Thymus (tissue), 11 donors: ENCODE results near the gene CD53. TPM values are rescaled to one million over a fixed set of nuclear protein-coding genes. Genes with fewer than 3 reads are reported as not detected.
"Not testable (repeated sequence)": the region's sequence is repeated elsewhere in the genome, so short reads cannot be mapped to it uniquely, and the experiment has no call there.

Experiments
- DNase-seq, 9 donors: peaks; one replicate each; pipeline ENCODE4 v3.0.0-alpha.2; 2013; ENCODE audit warnings: low spot score in 9 of 9, low read depth in 6 of 9, missing footprints in 1 of 9
- H3K27ac ChIP-seq, 2 donors: one replicate each; pipeline ENCODE4 v1.5.1; 2013; ENCODE audit warnings: control low read depth in 1 of 2, low read depth in 1 of 2, low read length in 1 of 2, mild to moderate bottlenecking in 1 of 2, moderate library complexity in 1 of 2
- H3K27me3 ChIP-seq, 2 donors: one replicate each; pipeline ENCODE4 v1.5.1; 2013; ENCODE audit warnings: low read length in 1 of 2; ENCODE audit not compliant: control insufficient read depth in 2 of 2, insufficient read depth in 1 of 2
- H3K36me3 ChIP-seq, 2 donors: one replicate each; pipeline ENCODE4 v1.5.1; 2013; ENCODE audit warnings: low read length in 1 of 2, mild to moderate bottlenecking in 1 of 2, moderate library complexity in 1 of 2; ENCODE audit not compliant: control insufficient read depth in 2 of 2, insufficient read depth in 2 of 2
- H3K4me1 ChIP-seq, 2 donors: one replicate each; pipeline ENCODE4 v1.5.1; 2013; ENCODE audit warnings: low read length in 2 of 2; ENCODE audit not compliant: control insufficient read depth in 2 of 2, insufficient read depth in 2 of 2
- H3K4me3 ChIP-seq, 2 donors: one replicate each; pipeline ENCODE4 v1.5.1; 2013; ENCODE audit warnings: low read length in 2 of 2, control low read depth in 1 of 2, mild to moderate bottlenecking in 1 of 2
- H3K9me3 ChIP-seq, 2 donors: one replicate each; pipeline ENCODE4 v1.5.1; 2013; ENCODE audit warnings: low read length in 1 of 2, mild to moderate bottlenecking in 1 of 2; ENCODE audit not compliant: control insufficient read depth in 2 of 2, insufficient read depth in 1 of 2
- WGBS: extraction: QIAGEN DNeasy Blood & Tissue Kit; methylation state at CpG from one replicate; pipeline ENCODE4 v1.1.7; 2013; 5-methylcytosine and 5-hydroxymethylcytosine counted together
- polyA plus RNA-seq: library from polyadenylated mRNA; stranded (reverse); fragments of 200-250 nt; gene quantifications from one replicate; pipeline ENCODE4 v1.2.3, GENCODE V29; 2013
- total RNA-seq: library from RNA; stranded (reverse); fragments of 120-200 nt; gene quantifications from one replicate; pipeline ENCODE4 v1.2.4, GENCODE V29; 2013
- donor health status: healthy.

Gene CD53
- total and polyA plus RNA-seq, 2 donors = 166 to 262 TPM

- Histone ChIP-seq H3K27me3 (no peaks in the 10 kb centered on the region), H3K36me3 (no peaks in the 10 kb centered on the region), H3K4me3 (no peak overlapping the region), H3K4me1 (no peaks in the 10 kb centered on the region), H3K9me3 (no peaks in the 10 kb centered on the region), H3K27ac (no peak overlapping the region)
- WGBS = 73% methylated on average over 3 of the region's 3 CpGs
- no peak for DNase-seq
These were observed 19.8 kb upstream of the CD53 start for GRCh38 chr1:110853135-110853534.

GRCh38 chr1:110856410-110856809 lies 16.5 kb upstream of the CD53 start:
- no peaks in the 10 kb centered on the region for H3K36me3 ChIP-seq
- H3K9me3 ChIP-seq = no peaks in the 10 kb centered on the region
- no peaks in the 10 kb centered on the region for H3K4me1 ChIP-seq
- WGBS = 98% methylated on average over 2 of the region's 2 CpGs
- H3K4me3 ChIP-seq = no peak overlapping the region
- no peak overlapping the region for H3K27ac ChIP-seq
- no peaks in the 10 kb centered on the region for H3K27me3 ChIP-seq
- no peak for DNase-seq

GRCh38 chr1:110857964-110858948 lies 14.7 kb upstream of the CD53 start:
- 86% methylated on average over 7 of the region's 7 CpGs for WGBS
- no peaks in the 10 kb centered on the region for H3K27me3 ChIP-seq
- H3K36me3 ChIP-seq = no peaks in the 10 kb centered on the region
- no peak overlapping the region for H3K4me3 ChIP-seq
- H3K27ac ChIP-seq = no peak overlapping the region
- no peak for DNase-seq
- no peaks in the 10 kb centered on the region for H3K4me1 ChIP-seq
- H3K9me3 ChIP-seq = no peaks in the 10 kb centered on the region

- DNase-seq = no peak
- Histone ChIP-seq H3K36me3 (no peaks in the 10 kb centered on the region), H3K27me3 (no peaks in the 10 kb centered on the region), H3K27ac (no peak overlapping the region), H3K4me3 (no peak overlapping the region), H3K4me1 (no peaks in the 10 kb centered on the region), H3K9me3 (no peaks in the 10 kb centered on the region)
- WGBS = 92% methylated on average over 2 of the region's 2 CpGs
These were observed 13.9 kb upstream of the CD53 start for GRCh38 chr1:110859062-110859461.

GRCh38 chr1:110860174-110860573 lies 12.8 kb upstream of the CD53 start:
- no peak for DNase-seq
- 94% methylated on average over 2 of the region's 2 CpGs for WGBS
- Histone ChIP-seq H3K4me1 (no peaks in the 10 kb centered on the region), H3K9me3 (peaks cover 0 to 3% of the 10 kb centered on the region in 2 donors), H3K4me3 (no peak overlapping the region), H3K27ac (no peak overlapping the region), H3K27me3 (no peaks in the 10 kb centered on the region), H3K36me3 (no peaks in the 10 kb centered on the region)

GRCh38 chr1:110860620-110861019 lies 12.3 kb upstream of the CD53 start:
- 82% methylated on average over 2 of the region's 2 CpGs for WGBS
- H3K27me3 ChIP-seq, H3K9me3 ChIP-seq, DNase-seq, H3K4me3 ChIP-seq, H3K36me3 ChIP-seq, H3K27ac ChIP-seq, H3K4me1 ChIP-seq: not testable (repeated sequence)

- not testable (repeated sequence) for H3K27ac ChIP-seq, H3K9me3 ChIP-seq, H3K27me3 ChIP-seq, H3K4me3 ChIP-seq, H3K36me3 ChIP-seq, H3K4me1 ChIP-seq, DNase-seq
- WGBS = 97% methylated on average over 1 of the region's 1 CpG
These were observed 11.0 kb upstream of the CD53 start for GRCh38 chr1:110861942-110862341.

- Histone ChIP-seq H3K4me3 (no peak overlapping the region), H3K36me3 (no peaks in the 10 kb centered on the region), H3K9me3 (peaks cover 0 to 3% of the 10 kb centered on the region in 2 donors), H3K27me3 (no peaks in the 10 kb centered on the region), H3K27ac (no peak overlapping the region), H3K4me1 (no peaks in the 10 kb centered on the region)
- WGBS = 74% methylated on average over 1 of the region's 1 CpG
- no peak for DNase-seq
These were observed 8.7 kb upstream of the CD53 start for GRCh38 chr1:110864287-110864686.

- Histone ChIP-seq H3K27me3 (no peaks in the 10 kb centered on the region), H3K27ac (no peak overlapping the region), H3K36me3 (no peaks in the 10 kb centered on the region), H3K4me3 (no peak overlapping the region), H3K9me3 (no peaks in the 10 kb centered on the region), H3K4me1 (peaks cover 5 to 13% of the 10 kb centered on the region in 2 donors)
- WGBS = 82% methylated on average over 3 of the region's 3 CpGs
- DNase-seq = no peak
These were observed 2.1 kb upstream of the CD53 start for GRCh38 chr1:110870721-110871388.
